Gastroesophageal sphincter (tissue), 3 donors: Measurements from ENCODE around the gene RDH12.

ENCODE experiments used
- CTCF ChIP-seq, 4 experiments: fragments of 200-600 bp in 2 of 4; fragments of 450-650 bp in 2 of 4; sonication (generic) in 1 of 4; IDR thresholded peaks; one replicate each; pipeline ENCODE4 v1.5.1; 2017 to 2019; ENCODE audit warnings: antibody characterized with exemption in 4 of 4, mild to moderate bottlenecking in 2 of 4, moderate library complexity in 2 of 4
- EP300 ChIP-seq: sonication (generic); formaldehyde crosslinking; IDR thresholded peaks from one replicate; pipeline ENCODE4 v1.6.1; 2017; ENCODE audit warnings: antibody characterized with exemption, mild to moderate bottlenecking
- POLR2A ChIP-seq, 2 donors: fragments of 450-650 bp; IDR thresholded peaks; one replicate each; pipeline ENCODE4 v1.6.1; 2017; ENCODE audit warnings: antibody characterized with exemption in 2 of 2, mild to moderate bottlenecking in 2 of 2, moderate library complexity in 1 of 2
- POLR2AphosphoS5 ChIP-seq: sonication (generic); formaldehyde crosslinking; IDR thresholded peaks from one replicate; pipeline ENCODE4 v1.6.1; 2017; ENCODE audit warnings: antibody characterized with exemption

GRCh38 chr14:67733616-67734015 lies 31.9 kb downstream of the RDH12 start:
- TF ChIP-seq CTCF (IDR thresholded peaks at IDR 0.05) (no peak), POLR2A (IDR thresholded peaks at IDR 0.05) (no peak), EP300 (no peak), POLR2AphosphoS5 (no peak)
